Neuronal stem cell (in vitro differentiated cells): ENCODE data around the gene SCGN.

Source experiments
- DNase-seq: peaks from one replicate; pipeline ENCODE4 v3.0.0-alpha.2; 2013; ENCODE audit warnings: low spot score
- H2AFZ ChIP-seq: one replicate; pipeline ENCODE4 v1.6.1; 2013; ENCODE audit warnings: mild to moderate bottlenecking, low read length, inconsistent platforms
- H2AK5ac ChIP-seq: 2 replicates; pipeline ENCODE4 v1.6.1; 2013; ENCODE audit warnings: low read depth, mild to moderate bottlenecking, inconsistent platforms, low read length, moderate library complexity, mixed read lengths
- H2BK120ac ChIP-seq: 2 replicates; pipeline ENCODE4 v1.6.1; 2013; ENCODE audit warnings: low read depth, mild to moderate bottlenecking, inconsistent platforms, low read length, moderate library complexity, mixed read lengths
- H2BK12ac ChIP-seq: one replicate; pipeline ENCODE4 v1.6.1; 2013; ENCODE audit warnings: low read length, inconsistent platforms
- H2BK15ac ChIP-seq: 2 replicates; pipeline ENCODE4 v1.6.1; 2013; ENCODE audit warnings: mild to moderate bottlenecking, low read length, inconsistent platforms, mixed read lengths
- H2BK5ac ChIP-seq: one replicate; pipeline ENCODE4 v1.6.1; 2013; ENCODE audit warnings: inconsistent platforms, mild to moderate bottlenecking, low read length, moderate library complexity
- H3K14ac ChIP-seq: one replicate; pipeline ENCODE4 v1.6.1; 2013; ENCODE audit warnings: low read length, inconsistent platforms
- H3K18ac ChIP-seq: 2 replicates; pipeline ENCODE4 v1.6.1; 2013; ENCODE audit warnings: low read length, inconsistent platforms
- H3K23ac ChIP-seq: 2 replicates; pipeline ENCODE4 v1.6.1; 2013; ENCODE audit warnings: low read depth, mild to moderate bottlenecking, mixed read lengths, low read length, inconsistent platforms; ENCODE audit not compliant: poor library complexity
- H3K27ac ChIP-seq: replicated peaks from 3 replicates; pipeline ENCODE4 v1.5.1; 2013; ENCODE audit warnings: low read length, inconsistent platforms
- H3K27me3 ChIP-seq, 3 experiments: 2 replicates each; pipeline ENCODE4 v1.6.1; 2013; ENCODE audit warnings: low read length in 3 of 3, mild to moderate bottlenecking in 2 of 3, inconsistent platforms in 1 of 3, low read depth in 1 of 3, mixed read lengths in 1 of 3, moderate library complexity in 1 of 3; ENCODE audit not compliant: control insufficient read depth in 3 of 3, insufficient read depth in 3 of 3
- H3K36me3 ChIP-seq, 2 donors: replicated peaks in 1 of 2; 2 replicates each; pipeline ENCODE4 v1.6.1; 2013; ENCODE audit warnings: low read length in 2 of 2; ENCODE audit not compliant: control insufficient read depth in 2 of 2, insufficient read depth in 2 of 2
- H3K4ac ChIP-seq: 2 replicates; pipeline ENCODE4 v1.6.1; 2013; ENCODE audit warnings: inconsistent platforms, mild to moderate bottlenecking, low read length, moderate library complexity
- H3K4me1 ChIP-seq, 2 donors: 1 replicate in 1 of 2; 2 replicates in 1 of 2; pipeline ENCODE4 v1.6.1; 2013; ENCODE audit warnings: low read length in 2 of 2, low read depth in 1 of 2; ENCODE audit not compliant: control insufficient read depth in 2 of 2, insufficient read depth in 1 of 2
- H3K4me2 ChIP-seq: one replicate; pipeline ENCODE4 v1.6.1; 2013; ENCODE audit warnings: mild to moderate bottlenecking, low read length, inconsistent platforms; ENCODE audit not compliant: insufficient read depth, poor library complexity, severe bottlenecking
- H3K4me3 ChIP-seq, 2 donors: 2 replicates each; pipeline ENCODE4 v1.5.1; 2013; ENCODE audit warnings: low read length in 2 of 2, mild to moderate bottlenecking in 2 of 2, inconsistent platforms in 1 of 2, moderate library complexity in 1 of 2
- H3K79me1 ChIP-seq: one replicate; pipeline ENCODE4 v1.6.1; 2013; ENCODE audit warnings: low read depth, mild to moderate bottlenecking, inconsistent platforms, low read length, moderate library complexity
- H3K9ac ChIP-seq: one replicate; pipeline ENCODE4 v1.6.1; 2013; ENCODE audit warnings: mild to moderate bottlenecking, low read depth, low read length, inconsistent platforms; ENCODE audit not compliant: poor library complexity
- H3K9me3 ChIP-seq, 2 donors: replicated peaks in 1 of 2; 2 replicates each; pipeline versions ENCODE3 to v1.6.1; 2013; ENCODE audit warnings: low read length in 2 of 2, mild to moderate bottlenecking in 2 of 2, inconsistent platforms in 1 of 2, low read depth in 1 of 2, mixed read lengths in 1 of 2, moderate library complexity in 1 of 2; ENCODE audit not compliant: control insufficient read depth in 2 of 2, insufficient read depth in 1 of 2
- H4K8ac ChIP-seq: one replicate; pipeline ENCODE4 v1.6.1; 2013; ENCODE audit warnings: low read depth, mild to moderate bottlenecking, inconsistent platforms, low read length, moderate library complexity
- H4K91ac ChIP-seq: one replicate; pipeline ENCODE4 v1.6.1; 2013; ENCODE audit warnings: low read length, low read depth, mild to moderate bottlenecking, inconsistent platforms; ENCODE audit not compliant: poor library complexity
- WGBS, 2 donors: extraction: QIAGEN DNeasy Blood & Tissue Kit; methylation state at CpG; one replicate each; pipeline ENCODE4 v1.1.7; 2013; ENCODE audit warnings: missing lambda C conversion rate in 2 of 2, mixed read lengths in 1 of 2; ENCODE audit not compliant: insufficient read length in 2 of 2, insufficient replicate concordance in 1 of 2; ENCODE audit errors: extremely low coverage in 2 of 2; 5-methylcytosine and 5-hydroxymethylcytosine counted together

SCGN gene

DNA sequence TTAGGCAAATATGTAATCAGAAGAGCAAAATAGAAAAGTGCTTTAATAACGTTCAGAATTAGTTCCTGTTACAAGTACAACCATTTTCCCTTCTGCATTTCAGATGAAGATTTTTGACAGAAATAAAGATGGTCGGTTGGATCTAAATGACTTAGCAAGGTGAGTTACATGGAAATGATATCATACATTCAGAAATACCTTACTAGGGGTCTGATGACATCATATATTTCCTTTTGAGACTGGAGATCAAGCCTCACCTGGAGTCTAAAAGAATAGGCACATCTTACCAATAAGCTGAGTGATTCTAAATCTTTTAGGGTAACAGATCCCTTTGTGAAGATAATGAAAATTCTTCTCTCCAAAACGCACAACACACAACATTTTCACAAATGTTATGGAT, 29.8 kb downstream of the SCGN start:
- Histone ChIP-seq H4K91ac (no peak overlapping the region), H3K9ac (no peak overlapping the region), H3K14ac (no peak overlapping the region), H3K27me3 (no peaks in the 10 kb centered on the region), H2AK5ac (no peak overlapping the region), H2BK120ac (no peak overlapping the region), H4K8ac (no peak overlapping the region), H3K9me3 (no peaks in the 10 kb centered on the region), H2AFZ (no peak overlapping the region), H2BK15ac (no peak overlapping the region), H3K4me1 (no peaks in the 10 kb centered on the region), H3K4ac (no peak overlapping the region), H2BK5ac (no peak overlapping the region), H3K79me1 (no peaks in the 10 kb centered on the region), H2BK12ac (no peak overlapping the region), H3K4me3 (no peak overlapping the region), H3K18ac (no peak overlapping the region), H3K27ac (no peak overlapping the region), H3K4me2 (no peak overlapping the region), H3K36me3 (no peaks in the 10 kb centered on the region), H3K23ac (no peak overlapping the region)
- DNase-seq, result no peak
- no CpG with 5 or more reads among the region's 3 CpGs for WGBS, 2 donors

- no peak overlapping the region for H3K23ac ChIP-seq
- no peak overlapping the region for H4K91ac ChIP-seq
- H3K4me1 ChIP-seq, result no peaks in the 10 kb centered on the region
- H3K4ac ChIP-seq, result no peak overlapping the region
- H2BK12ac ChIP-seq, result no peak overlapping the region
- no peak overlapping the region for H4K8ac ChIP-seq
- no peak overlapping the region for H3K14ac ChIP-seq
- no peak overlapping the region for H3K27ac ChIP-seq
- no peak overlapping the region for H2BK120ac ChIP-seq
- no peaks in the 10 kb centered on the region for H3K9me3 ChIP-seq
- no peak overlapping the region for H3K4me3 ChIP-seq
- no peak overlapping the region for H2AK5ac ChIP-seq
- no peak overlapping the region for H3K18ac ChIP-seq
- H3K79me1 ChIP-seq, result no peaks in the 10 kb centered on the region
- WGBS, 2 donors, result no CpG with 5 or more reads among the region's 4 CpGs
- H3K4me2 ChIP-seq, result no peak overlapping the region
- no peak overlapping the region for H2BK15ac ChIP-seq
- H3K27me3 ChIP-seq, result no peaks in the 10 kb centered on the region
- no peaks in the 10 kb centered on the region for H3K36me3 ChIP-seq
- H2AFZ ChIP-seq, result no peak overlapping the region
- no peak for DNase-seq
- no peak overlapping the region for H3K9ac ChIP-seq
- no peak overlapping the region for H2BK5ac ChIP-seq
These were observed 30.3 kb downstream of the SCGN start for GRCh38 chr6:25682324-25682723.

DNA sequence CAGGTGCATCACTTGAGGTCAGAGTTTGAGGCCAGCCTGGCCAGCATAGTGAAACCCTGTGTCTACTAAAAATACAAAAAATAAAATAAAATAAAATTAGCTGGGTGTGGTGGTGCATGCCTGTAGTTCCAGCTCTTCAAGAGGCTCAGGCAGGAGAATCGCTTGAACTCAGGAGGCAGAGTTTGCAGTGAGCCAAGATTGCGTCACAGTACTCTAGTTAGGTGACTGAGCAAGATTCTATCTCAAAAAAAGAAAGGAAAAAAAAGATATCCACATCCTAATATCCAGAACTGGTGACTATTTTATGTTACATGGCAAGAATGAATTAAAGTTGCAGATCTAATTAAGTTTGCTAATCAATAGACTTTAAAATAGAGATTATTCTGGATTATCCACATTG, 32.5 kb downstream of the SCGN start:
- Histone ChIP-seq H2BK120ac (no peak overlapping the region), H3K27ac (no peak overlapping the region), H2BK12ac (no peak overlapping the region), H3K9ac (no peak overlapping the region), H3K4ac (no peak overlapping the region), H4K8ac (no peak overlapping the region), H3K14ac (no peak overlapping the region), H2BK15ac (no peak overlapping the region), H3K4me2 (no peak overlapping the region), H2AFZ (no peak overlapping the region), H2BK5ac (no peak overlapping the region), H3K4me1 (no peaks in the 10 kb centered on the region), H4K91ac (no peak overlapping the region), H3K79me1 (no peaks in the 10 kb centered on the region), H3K18ac (no peak overlapping the region), H3K23ac (no peak overlapping the region), H3K9me3 (no peaks in the 10 kb centered on the region), H3K36me3 (no peaks in the 10 kb centered on the region), H2AK5ac (no peak overlapping the region), H3K4me3 (no peak overlapping the region), H3K27me3 (no peaks in the 10 kb centered on the region)
- no peak for DNase-seq
- no CpG with 5 or more reads among the region's 2 CpGs for WGBS, 2 donors

GRCh38 chr6:25685251-25685650, 33.2 kb downstream of the SCGN start:
- Histone ChIP-seq H3K36me3 (no peaks in the 10 kb centered on the region), H3K4me3 (no peak overlapping the region), H3K18ac (no peak overlapping the region), H3K14ac (no peak overlapping the region), H2BK15ac (no peak overlapping the region), H2AFZ (no peak overlapping the region), H2BK120ac (no peak overlapping the region), H3K4ac (no peak overlapping the region), H3K9me3 (no peaks in the 10 kb centered on the region), H2AK5ac (no peak overlapping the region), H2BK5ac (no peak overlapping the region), H4K91ac (no peak overlapping the region), H3K4me2 (no peak overlapping the region), H4K8ac (no peak overlapping the region), H3K27ac (no peak overlapping the region), H3K4me1 (no peaks in the 10 kb centered on the region), H3K27me3 (no peaks in the 10 kb centered on the region), H3K79me1 (no peaks in the 10 kb centered on the region), H3K9ac (no peak overlapping the region), H2BK12ac (no peak overlapping the region), H3K23ac (no peak overlapping the region)
- no CpG with 5 or more reads among the region's 1 CpG for WGBS, 2 donors
- no peak for DNase-seq
